Lung (tissue), 12 donors: Measurements from ENCODE around the gene RPP30. TPM values are rescaled to one million over a fixed set of nuclear protein-coding genes. Genes with fewer than 3 reads are reported as not detected.

Experiments used
- ATAC-seq: fragments of 200-7000 bp; cut with Tn5 transposase; one replicate; pipeline ENCODE4 v1.9.1; 2020; ENCODE audit warnings: moderate number of reproducible peaks; ENCODE audit not compliant: insufficient read depth, low FRiP score
- DNase-seq, 3 donors: peaks; one replicate each; pipeline ENCODE4 v3.0.0-alpha.2; 2013 to 2017
- H3K27ac ChIP-seq, 2 donors: one replicate each; pipeline ENCODE4 v1.5.1; 2013; ENCODE audit warnings: mild to moderate bottlenecking in 2 of 2, moderate library complexity in 2 of 2, control low read depth in 1 of 2, inconsistent platforms in 1 of 2, low read depth in 1 of 2, low read length in 1 of 2
- H3K27me3 ChIP-seq, 3 donors: one replicate each; pipeline ENCODE4 v1.5.1; 2013; ENCODE audit warnings: low read length in 2 of 3; ENCODE audit not compliant: control insufficient read depth in 3 of 3, insufficient read depth in 3 of 3
- H3K36me3 ChIP-seq, 4 donors: one replicate each; pipeline ENCODE4 v1.5.1; 2013; ENCODE audit warnings: low read length in 4 of 4, mild to moderate bottlenecking in 1 of 4, moderate library complexity in 1 of 4; ENCODE audit not compliant: control insufficient read depth in 4 of 4, insufficient read depth in 4 of 4
- H3K4me1 ChIP-seq, 5 donors: one replicate each; pipeline ENCODE4 v1.5.1; 2013; ENCODE audit warnings: low read length in 5 of 5, mild to moderate bottlenecking in 2 of 5, moderate library complexity in 1 of 5; ENCODE audit not compliant: control insufficient read depth in 5 of 5, insufficient read depth in 5 of 5
- H3K4me3 ChIP-seq: one replicate; pipeline ENCODE4 v1.5.1; 2013; ENCODE audit warnings: mild to moderate bottlenecking, control low read depth, moderate library complexity
- H3K9ac ChIP-seq, 2 donors: one replicate each; pipeline ENCODE4 v1.5.1; 2013; ENCODE audit warnings: low read length in 2 of 2, control low read depth in 1 of 2; ENCODE audit not compliant: insufficient read depth in 1 of 2
- H3K9me3 ChIP-seq, 4 donors: one replicate each; pipeline ENCODE4 v1.5.1; 2013; ENCODE audit warnings: low read length in 3 of 4, mild to moderate bottlenecking in 1 of 4, moderate library complexity in 1 of 4; ENCODE audit not compliant: control insufficient read depth in 4 of 4, insufficient read depth in 3 of 4
- WGBS, 2 donors: extraction: QIAGEN DNeasy Blood & Tissue Kit; methylation state at CpG; one replicate each; pipeline ENCODE4 v1.1.7; 2013; 5-methylcytosine and 5-hydroxymethylcytosine counted together
- polyA plus RNA-seq, 2 donors: library from polyadenylated mRNA; stranded (reverse); fragments of 200-250 nt; gene quantifications; one replicate each; pipeline ENCODE4 v1.2.1, GENCODE V29; 2013
- total RNA-seq, 2 donors: library from RNA; depleted of rRNA in 1 of 2; stranded (reverse); fragments of >200 nt in 1 of 2; gene quantifications; one replicate each; pipeline ENCODE4 v1.2.1, GENCODE V29; 2014 to 2021
- TF ChIP-seq, protein P1 (sequence below): IDR thresholded peaks from 2 replicates; pipeline ENCODE4 v1.5.1; 2012; ENCODE audit warnings: mild to moderate bottlenecking; ENCODE audit errors: control extremely low read depth, extremely low read depth
- donor health status: control.
- donor health status: control.
- donor health status: Bipolar disorder and iron deficiency.
- donor health status: healthy.
- donor health status: DM: yes; HTN: yes; CAD: no.

Gene RPP30
- total and polyA plus RNA-seq, 4 donors: 20.7 to 43.5 (median 31.9) TPM

DNA sequence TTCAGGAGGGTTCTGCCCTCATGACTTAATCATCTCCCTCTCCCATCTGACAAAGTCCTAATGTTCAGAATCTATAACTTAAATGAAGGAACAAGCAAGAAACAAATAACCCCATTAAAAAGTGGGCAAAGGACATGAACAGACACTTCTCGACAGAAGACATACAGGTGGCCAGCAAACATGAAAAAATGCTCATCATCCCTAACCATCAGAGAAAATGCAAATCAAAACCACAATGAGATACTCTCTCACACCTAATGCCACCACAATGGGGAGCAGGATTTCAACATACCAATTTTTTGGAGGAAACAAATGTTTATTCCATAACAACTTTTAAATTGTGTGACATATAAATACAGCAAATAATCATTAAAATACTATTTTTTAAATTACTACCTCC, 11.0 kb upstream of the RPP30 start:
- Histone ChIP-seq H3K9ac (no peak overlapping the region), H3K4me1 (peaks cover 0 to 4% (median 0%) of the 10 kb centered on the region in 5 donors), H3K4me3 (no peak overlapping the region), H3K36me3 (no peaks in the 10 kb centered on the region), H3K27me3 (peaks cover 0 to 22% (median 18%) of the 10 kb centered on the region in 3 donors), H3K9me3 (no peaks in the 10 kb centered on the region), H3K27ac (no peak overlapping the region)
- ATAC-seq: no peak
- no peak for DNase-seq
- TF ChIP-seq, protein P1, sequence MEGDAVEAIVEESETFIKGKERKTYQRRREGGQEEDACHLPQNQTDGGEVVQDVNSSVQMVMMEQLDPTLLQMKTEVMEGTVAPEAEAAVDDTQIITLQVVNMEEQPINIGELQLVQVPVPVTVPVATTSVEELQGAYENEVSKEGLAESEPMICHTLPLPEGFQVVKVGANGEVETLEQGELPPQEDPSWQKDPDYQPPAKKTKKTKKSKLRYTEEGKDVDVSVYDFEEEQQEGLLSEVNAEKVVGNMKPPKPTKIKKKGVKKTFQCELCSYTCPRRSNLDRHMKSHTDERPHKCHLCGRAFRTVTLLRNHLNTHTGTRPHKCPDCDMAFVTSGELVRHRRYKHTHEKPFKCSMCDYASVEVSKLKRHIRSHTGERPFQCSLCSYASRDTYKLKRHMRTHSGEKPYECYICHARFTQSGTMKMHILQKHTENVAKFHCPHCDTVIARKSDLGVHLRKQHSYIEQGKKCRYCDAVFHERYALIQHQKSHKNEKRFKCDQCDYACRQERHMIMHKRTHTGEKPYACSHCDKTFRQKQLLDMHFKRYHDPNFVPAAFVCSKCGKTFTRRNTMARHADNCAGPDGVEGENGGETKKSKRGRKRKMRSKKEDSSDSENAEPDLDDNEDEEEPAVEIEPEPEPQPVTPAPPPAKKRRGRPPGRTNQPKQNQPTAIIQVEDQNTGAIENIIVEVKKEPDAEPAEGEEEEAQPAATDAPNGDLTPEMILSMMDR: no peak
- 86 to 93% methylated on average over 1 of the region's 1 CpG for WGBS, 2 donors

DNA sequence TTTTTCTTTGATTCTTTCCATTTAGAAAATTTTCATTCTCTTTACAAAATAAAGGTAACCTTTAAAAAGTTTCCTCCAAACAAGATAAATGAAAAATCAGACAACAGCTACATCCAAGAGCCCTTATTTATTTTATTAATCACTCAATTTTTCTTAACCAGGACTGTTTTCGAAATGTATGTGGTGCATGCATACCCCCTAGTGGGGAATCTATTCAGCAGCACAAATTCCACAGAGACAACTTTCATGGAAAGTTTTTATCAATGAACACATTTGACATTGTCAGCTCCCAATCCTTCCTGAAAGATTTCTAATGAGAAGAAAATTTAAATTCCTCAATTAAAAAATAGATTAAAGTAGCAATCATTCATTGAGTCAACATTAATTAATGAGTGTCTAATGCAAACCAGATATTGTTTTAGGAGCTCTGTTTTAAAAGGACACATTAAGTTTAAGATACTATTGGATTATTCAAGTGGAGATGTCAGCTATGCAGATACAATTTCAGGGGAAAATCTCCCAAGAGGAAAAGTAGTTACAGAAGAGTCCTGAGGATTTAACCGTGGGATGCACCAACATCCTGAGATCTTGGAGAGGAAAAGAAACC, 8.8 kb upstream of the RPP30 start:
- Histone ChIP-seq H3K9ac (no peak overlapping the region), H3K27me3 (peaks cover 0 to 7% (median 5%) of the 10 kb centered on the region in 3 donors), H3K4me1 (no peaks in the 10 kb centered on the region), H3K36me3 (no peaks in the 10 kb centered on the region), H3K4me3 (no peak overlapping the region), H3K9me3 (no peaks in the 10 kb centered on the region), H3K27ac (no peak overlapping the region)
- 26 to 38% methylated on average over 2 of the region's 2 CpGs for WGBS, 2 donors
- TF ChIP-seq, protein P1: peak; percentile 33
- peak in 2 of 3 donors; percentile 37 to 52 for DNase-seq
- no peak for ATAC-seq

DNA sequence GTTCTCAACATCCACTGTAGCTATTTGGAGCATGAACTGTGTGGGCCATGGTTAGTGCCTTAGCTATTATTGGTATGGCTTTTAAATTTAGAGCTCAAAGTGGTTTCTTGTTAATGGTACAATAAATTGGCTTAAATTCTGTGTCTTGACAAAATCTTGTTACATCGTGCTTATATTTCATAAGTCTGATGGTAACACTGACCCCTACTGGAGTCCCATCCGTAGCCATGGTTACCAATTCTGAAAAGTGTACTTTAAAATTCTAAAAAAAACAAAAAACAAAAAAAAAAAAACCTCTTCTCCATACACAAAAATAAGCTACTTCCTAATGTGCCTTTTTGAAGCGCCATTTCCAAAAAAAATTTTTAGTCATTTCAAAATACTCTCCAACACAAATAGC, 6.4 kb upstream of the RPP30 start:
- DNase-seq (peak in 2 of 3 donors; percentile 57 to 63), ATAC-seq (no peak)
- Histone ChIP-seq H3K27me3 (peaks cover 0 to 5% (median 4%) of the 10 kb centered on the region in 3 donors), H3K4me1 (no peaks in the 10 kb centered on the region), H3K9me3 (peaks cover 0 to 3% (median 1%) of the 10 kb centered on the region in 4 donors), H3K27ac (no peak overlapping the region), H3K4me3 (no peak overlapping the region), H3K36me3 (no peaks in the 10 kb centered on the region), H3K9ac (no peak overlapping the region)
- TF ChIP-seq, protein P1: no peak
- WGBS, 2 donors: 27 to 36% methylated on average over 3 of the region's 3 CpGs

DNA sequence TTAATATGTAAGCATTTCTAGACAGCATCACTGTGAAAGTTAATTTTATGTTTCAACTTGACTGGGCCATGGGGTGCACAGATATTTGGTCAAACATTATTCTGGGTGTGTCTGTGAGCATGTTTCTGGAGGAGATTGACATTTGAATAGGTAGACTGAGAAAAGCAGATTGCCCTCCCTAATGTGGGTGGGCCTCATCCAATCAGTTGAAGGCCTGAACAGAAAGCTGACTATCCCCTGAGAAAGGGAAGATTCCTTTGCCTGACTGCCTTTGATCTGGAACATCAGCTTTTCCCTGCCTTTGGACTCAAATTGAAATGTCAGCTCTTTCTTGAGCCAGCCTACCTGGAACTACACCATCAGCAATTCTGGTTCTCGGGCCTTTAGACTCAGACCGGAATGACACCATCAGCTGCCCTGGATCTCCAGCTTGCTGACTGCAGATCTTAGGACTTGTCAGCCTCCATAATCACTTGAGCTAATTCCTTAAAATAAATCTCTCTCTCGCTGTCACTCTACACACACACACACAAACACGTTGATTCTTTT, 5.7 kb upstream of the RPP30 start:
- ATAC-seq (no peak), DNase-seq (no peak)
- Histone ChIP-seq H3K4me3 (no peak overlapping the region), H3K4me1 (no peaks in the 10 kb centered on the region), H3K9me3 (peaks cover 0 to 3% (median 1%) of the 10 kb centered on the region in 4 donors), H3K27me3 (peaks cover 0 to 5% (median 0%) of the 10 kb centered on the region in 3 donors), H3K36me3 (no peaks in the 10 kb centered on the region), H3K27ac (no peak overlapping the region), H3K9ac (no peak overlapping the region)
- 90 to 96% methylated on average over 4 of the region's 4 CpGs for WGBS, 2 donors
- TF ChIP-seq, protein P1: no peak
